CMK (cell line): Measurements from ENCODE around the gene FRS3.
A peak's percentile ranks its signal among the peaks of the same experiment; 100 is the strongest.

Source experiments
- DNase-seq: peaks from one replicate; pipeline ENCODE4 v3.0.0-alpha.2; 2010; ENCODE audit warnings: low read depth

The FRS3 gene

GRCh38 chr6:41791305-41791704 is 11.6 kb upstream of the FRS3 start:
- no peak for DNase-seq

- no peak for DNase-seq
Measured at GRCh38 chr6:41790045-41790444, 10.3 kb upstream of the FRS3 start.

- DNase-seq: no peak
Measured at GRCh38 chr6:41789390-41789724, 9.7 kb upstream of the FRS3 start.

GRCh38 chr6:41787219-41787917 is 7.7 kb upstream of the FRS3 start, which contains the start of gene TOMM6:
Gene TOMM6 (plus strand): TSS chr6:41787694. CDS start chr6:41787698, 4 bp downstream.
- peak; percentile 77 for DNase-seq

- peak; percentile 41 for DNase-seq
Measured at GRCh38 chr6:41786451-41787218, 6.9 kb upstream of the FRS3 start.

- no peak for DNase-seq
Measured at GRCh38 chr6:41785689-41786450, 6.2 kb upstream of the FRS3 start.

GRCh38 chr6:41785254-41785653 is 5.6 kb upstream of the FRS3 start:
- no peak for DNase-seq

- DNase-seq: no peak
Measured at GRCh38 chr6:41784581-41785171, 5.0 kb upstream of the FRS3 start.

- DNase-seq: no peak
Measured at GRCh38 chr6:41783106-41783780, 3.5 kb upstream of the FRS3 start.

- DNase-seq: no peak
Measured at GRCh38 chr6:41781366-41781730, 1.6 kb upstream of the FRS3 start.

- no peak for DNase-seq
Measured at GRCh38 chr6:41780551-41781365, 1.1 kb upstream of the FRS3 start, which contains the start of gene PRICKLE4. Gene PRICKLE4 (plus strand): TSS chr6:41780782. CDS start chr6:41783474, 2,692 bp downstream.

GRCh38 chr6:41779336-41779735 is 364 bp downstream of the FRS3 start:
- DNase-seq: no peak

GRCh38 chr6:41778895-41779294 is 805 bp downstream of the FRS3 start:
- DNase-seq: no peak

GRCh38 chr6:41777551-41778285 is 2.0 kb downstream of the FRS3 start:
- no peak for DNase-seq

GRCh38 chr6:41775293-41775882 is 4.3 kb downstream of the FRS3 start:
- no peak for DNase-seq

- no peak for DNase-seq
Measured at GRCh38 chr6:41774841-41775240, 4.9 kb downstream of the FRS3 start.

- DNase-seq: no peak
Measured at GRCh38 chr6:41771058-41771983, 8.4 kb downstream of the FRS3 start.

- DNase-seq: no peak
Measured at GRCh38 chr6:41770381-41771057, 9.2 kb downstream of the FRS3 start.
